ENCODE data around the gene HS6ST2. TPM values are rescaled to one million over a fixed set of nuclear protein-coding genes. Genes with fewer than 3 reads are reported as not detected.

HS6ST2 gene
- total and polyA plus RNA-seq, 4 donors, result under 0.01 to 1.4 (median 0.01) TPM; not detected in 1

DNA sequence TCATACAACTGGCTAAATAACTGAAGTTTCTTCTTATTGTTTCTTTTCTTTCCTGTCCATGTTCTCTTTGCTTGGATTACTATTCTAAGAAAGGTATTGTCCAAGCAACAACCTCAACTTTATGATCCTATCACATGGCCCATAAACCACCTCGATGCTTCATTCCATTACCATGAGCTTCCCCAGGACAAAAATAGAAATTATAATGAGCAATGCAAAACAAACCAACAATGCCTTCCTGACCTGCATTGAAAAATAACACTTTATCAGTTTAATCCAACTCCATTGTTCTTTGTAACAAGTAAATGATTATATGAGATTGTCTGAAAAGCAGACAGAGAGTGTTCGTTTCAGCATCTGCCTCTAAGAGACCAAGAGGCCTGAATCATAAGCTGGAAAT lies 148.8 kb downstream of the HS6ST2 start:
- no peak overlapping the region for H3K9ac ChIP-seq (ENCODE audit: low read depth in 1 of 2, low read length in 2 of 2)
- peaks cover 0 to 5% (median 0%) of the 10 kb centered on the region in 4 donors for H3K27me3 ChIP-seq (ENCODE audit: control insufficient read depth in 4 of 4, insufficient read depth in 4 of 4, low read length in 3 of 4)
- no peaks in the 10 kb centered on the region for H3K36me3 ChIP-seq (ENCODE audit: control insufficient read depth in 4 of 4, insufficient read depth in 3 of 4, low read depth in 1 of 4, low read length in 3 of 4)
- H3K4me3 ChIP-seq (ENCODE audit: low read depth in 1 of 3, low read length in 3 of 3), result no peak overlapping the region
- no peaks in the 10 kb centered on the region for H3K4me1 ChIP-seq (ENCODE audit: control insufficient read depth in 4 of 4, insufficient read depth in 4 of 4, low read length in 3 of 4)
- H3K9me3 ChIP-seq (ENCODE audit: control insufficient read depth in 4 of 4, low read length in 3 of 4), result no peaks in the 10 kb centered on the region
- H3K27ac ChIP-seq (ENCODE audit: low read depth in 1 of 2, low read length in 2 of 2), result no peak overlapping the region
- 77% methylated on average over 2 of the region's 2 CpGs for WGBS
- no peak for DNase-seq (ENCODE audit: low spot score)
- TF ChIP-seq, protein P1, sequence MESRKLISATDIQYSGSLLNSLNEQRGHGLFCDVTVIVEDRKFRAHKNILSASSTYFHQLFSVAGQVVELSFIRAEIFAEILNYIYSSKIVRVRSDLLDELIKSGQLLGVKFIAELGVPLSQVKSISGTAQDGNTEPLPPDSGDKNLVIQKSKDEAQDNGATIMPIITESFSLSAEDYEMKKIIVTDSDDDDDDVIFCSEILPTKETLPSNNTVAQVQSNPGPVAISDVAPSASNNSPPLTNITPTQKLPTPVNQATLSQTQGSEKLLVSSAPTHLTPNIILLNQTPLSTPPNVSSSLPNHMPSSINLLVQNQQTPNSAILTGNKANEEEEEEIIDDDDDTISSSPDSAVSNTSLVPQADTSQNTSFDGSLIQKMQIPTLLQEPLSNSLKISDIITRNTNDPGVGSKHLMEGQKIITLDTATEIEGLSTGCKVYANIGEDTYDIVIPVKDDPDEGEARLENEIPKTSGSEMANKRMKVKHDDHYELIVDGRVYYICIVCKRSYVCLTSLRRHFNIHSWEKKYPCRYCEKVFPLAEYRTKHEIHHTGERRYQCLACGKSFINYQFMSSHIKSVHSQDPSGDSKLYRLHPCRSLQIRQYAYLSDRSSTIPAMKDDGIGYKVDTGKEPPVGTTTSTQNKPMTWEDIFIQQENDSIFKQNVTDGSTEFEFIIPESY (IDR thresholded peaks at IDR 0.05), result no peak
- TF ChIP-seq TAF1 (conservative IDR thresholded peaks at IDR 0.05) (no peak), EGR1 (IDR thresholded peaks at IDR 0.05; ENCODE audit: low read depth in 2 of 2) (no peak), HNF4A (conservative IDR thresholded peaks at IDR 0.05) (no peak), RAD21 (IDR thresholded peaks at IDR 0.05) (no peak), NR2F2 (IDR thresholded peaks at IDR 0.05) (no peak), RXRA (IDR thresholded peaks at IDR 0.05) (no peak), SP1 (IDR thresholded peaks at IDR 0.05) (no peak), FOXA2 (IDR thresholded peaks at IDR 0.05) (no peak), GABPA (IDR thresholded peaks at IDR 0.05 in 1 of 2, conservative IDR thresholded peaks at IDR 0.05 in 1 of 2) (no peak), JUND (IDR thresholded peaks at IDR 0.05) (no peak), FOXA1 (IDR thresholded peaks at IDR 0.05) (no peak), HNF4G (IDR thresholded peaks at IDR 0.05) (no peak)
- TF ChIP-seq, protein P2, sequence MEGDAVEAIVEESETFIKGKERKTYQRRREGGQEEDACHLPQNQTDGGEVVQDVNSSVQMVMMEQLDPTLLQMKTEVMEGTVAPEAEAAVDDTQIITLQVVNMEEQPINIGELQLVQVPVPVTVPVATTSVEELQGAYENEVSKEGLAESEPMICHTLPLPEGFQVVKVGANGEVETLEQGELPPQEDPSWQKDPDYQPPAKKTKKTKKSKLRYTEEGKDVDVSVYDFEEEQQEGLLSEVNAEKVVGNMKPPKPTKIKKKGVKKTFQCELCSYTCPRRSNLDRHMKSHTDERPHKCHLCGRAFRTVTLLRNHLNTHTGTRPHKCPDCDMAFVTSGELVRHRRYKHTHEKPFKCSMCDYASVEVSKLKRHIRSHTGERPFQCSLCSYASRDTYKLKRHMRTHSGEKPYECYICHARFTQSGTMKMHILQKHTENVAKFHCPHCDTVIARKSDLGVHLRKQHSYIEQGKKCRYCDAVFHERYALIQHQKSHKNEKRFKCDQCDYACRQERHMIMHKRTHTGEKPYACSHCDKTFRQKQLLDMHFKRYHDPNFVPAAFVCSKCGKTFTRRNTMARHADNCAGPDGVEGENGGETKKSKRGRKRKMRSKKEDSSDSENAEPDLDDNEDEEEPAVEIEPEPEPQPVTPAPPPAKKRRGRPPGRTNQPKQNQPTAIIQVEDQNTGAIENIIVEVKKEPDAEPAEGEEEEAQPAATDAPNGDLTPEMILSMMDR (IDR thresholded peaks at IDR 0.05; ENCODE audit: low read depth, low read length, missing input control), result no peak
- TF ChIP-seq, protein P3, sequence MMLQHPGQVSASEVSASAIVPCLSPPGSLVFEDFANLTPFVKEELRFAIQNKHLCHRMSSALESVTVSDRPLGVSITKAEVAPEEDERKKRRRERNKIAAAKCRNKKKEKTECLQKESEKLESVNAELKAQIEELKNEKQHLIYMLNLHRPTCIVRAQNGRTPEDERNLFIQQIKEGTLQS (IDR thresholded peaks at IDR 0.05), result no peak
- TF ChIP-seq, protein P4, sequence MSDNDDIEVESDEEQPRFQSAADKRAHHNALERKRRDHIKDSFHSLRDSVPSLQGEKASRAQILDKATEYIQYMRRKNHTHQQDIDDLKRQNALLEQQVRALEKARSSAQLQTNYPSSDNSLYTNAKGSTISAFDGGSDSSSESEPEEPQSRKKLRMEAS (IDR thresholded peaks at IDR 0.05), result no peak
- TF ChIP-seq, protein P5, sequence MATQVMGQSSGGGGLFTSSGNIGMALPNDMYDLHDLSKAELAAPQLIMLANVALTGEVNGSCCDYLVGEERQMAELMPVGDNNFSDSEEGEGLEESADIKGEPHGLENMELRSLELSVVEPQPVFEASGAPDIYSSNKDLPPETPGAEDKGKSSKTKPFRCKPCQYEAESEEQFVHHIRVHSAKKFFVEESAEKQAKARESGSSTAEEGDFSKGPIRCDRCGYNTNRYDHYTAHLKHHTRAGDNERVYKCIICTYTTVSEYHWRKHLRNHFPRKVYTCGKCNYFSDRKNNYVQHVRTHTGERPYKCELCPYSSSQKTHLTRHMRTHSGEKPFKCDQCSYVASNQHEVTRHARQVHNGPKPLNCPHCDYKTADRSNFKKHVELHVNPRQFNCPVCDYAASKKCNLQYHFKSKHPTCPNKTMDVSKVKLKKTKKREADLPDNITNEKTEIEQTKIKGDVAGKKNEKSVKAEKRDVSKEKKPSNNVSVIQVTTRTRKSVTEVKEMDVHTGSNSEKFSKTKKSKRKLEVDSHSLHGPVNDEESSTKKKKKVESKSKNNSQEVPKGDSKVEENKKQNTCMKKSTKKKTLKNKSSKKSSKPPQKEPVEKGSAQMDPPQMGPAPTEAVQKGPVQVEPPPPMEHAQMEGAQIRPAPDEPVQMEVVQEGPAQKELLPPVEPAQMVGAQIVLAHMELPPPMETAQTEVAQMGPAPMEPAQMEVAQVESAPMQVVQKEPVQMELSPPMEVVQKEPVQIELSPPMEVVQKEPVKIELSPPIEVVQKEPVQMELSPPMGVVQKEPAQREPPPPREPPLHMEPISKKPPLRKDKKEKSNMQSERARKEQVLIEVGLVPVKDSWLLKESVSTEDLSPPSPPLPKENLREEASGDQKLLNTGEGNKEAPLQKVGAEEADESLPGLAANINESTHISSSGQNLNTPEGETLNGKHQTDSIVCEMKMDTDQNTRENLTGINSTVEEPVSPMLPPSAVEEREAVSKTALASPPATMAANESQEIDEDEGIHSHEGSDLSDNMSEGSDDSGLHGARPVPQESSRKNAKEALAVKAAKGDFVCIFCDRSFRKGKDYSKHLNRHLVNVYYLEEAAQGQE (IDR thresholded peaks at IDR 0.05), result no peak
